GM19455 (cell line): ENCODE data around the gene PRKCE.

Experiments used
- ATAC-seq: cut with Tn5 transposase; IDR thresholded peaks from one replicate; pipeline ENCODE4 v1.9.1; 2021; ENCODE audit not compliant: unreplicated experiment

Gene PRKCE

GRCh38 chr2:45664635-45665261 lies 13.3 kb downstream of the PRKCE start:
- ATAC-seq, result no peak

GRCh38 chr2:45668509-45668908 lies 17.0 kb downstream of the PRKCE start:
- no peak for ATAC-seq

- no peak for ATAC-seq
These were observed 17.6 kb downstream of the PRKCE start for GRCh38 chr2:45669032-45669486.

GRCh38 chr2:45670646-45671045 lies 19.2 kb downstream of the PRKCE start:
- no peak for ATAC-seq

- ATAC-seq, result no peak
These were observed 20.7 kb downstream of the PRKCE start for GRCh38 chr2:45672138-45672537.

GRCh38 chr2:45674035-45674816 lies 22.8 kb downstream of the PRKCE start:
- no peak for ATAC-seq

- ATAC-seq, result no peak
These were observed 23.9 kb downstream of the PRKCE start for GRCh38 chr2:45675263-45675812.

GRCh38 chr2:45676088-45676487 lies 24.6 kb downstream of the PRKCE start:
- no peak for ATAC-seq

- no peak for ATAC-seq
These were observed 27.4 kb downstream of the PRKCE start for GRCh38 chr2:45678791-45679348.

- no peak for ATAC-seq
These were observed 29.0 kb downstream of the PRKCE start for GRCh38 chr2:45680351-45680967.

- no peak for ATAC-seq
These were observed 30.2 kb downstream of the PRKCE start for GRCh38 chr2:45681675-45682074.

GRCh38 chr2:45683292-45683691 lies 31.8 kb downstream of the PRKCE start:
- ATAC-seq, result no peak

- no peak for ATAC-seq
These were observed 33.3 kb downstream of the PRKCE start for GRCh38 chr2:45684756-45685155.

GRCh38 chr2:45685260-45685659 lies 33.8 kb downstream of the PRKCE start:
- no peak for ATAC-seq

GRCh38 chr2:45687964-45688363 lies 36.5 kb downstream of the PRKCE start:
- no peak for ATAC-seq

- ATAC-seq, result no peak
These were observed 37.2 kb downstream of the PRKCE start for GRCh38 chr2:45688479-45689298.

GRCh38 chr2:45690231-45690630 lies 38.8 kb downstream of the PRKCE start:
- ATAC-seq, result no peak

- no peak for ATAC-seq
These were observed 39.9 kb downstream of the PRKCE start for GRCh38 chr2:45691171-45691999.

GRCh38 chr2:45692566-45692965 lies 41.1 kb downstream of the PRKCE start:
- ATAC-seq, result no peak
